GM15510 (cell line): Measurements from ENCODE around the gene PPP1R8.
A peak's percentile ranks its signal among the peaks of the same experiment; 100 is the strongest.

Source experiments
- POLR2A ChIP-seq: IDR thresholded peaks from 3 replicates; pipeline ENCODE4 v1.6.1; 2011; ENCODE audit warnings: borderline replicate concordance; ENCODE audit not compliant: insufficient read length; ENCODE audit errors: extremely low read depth

PPP1R8 gene

DNA sequence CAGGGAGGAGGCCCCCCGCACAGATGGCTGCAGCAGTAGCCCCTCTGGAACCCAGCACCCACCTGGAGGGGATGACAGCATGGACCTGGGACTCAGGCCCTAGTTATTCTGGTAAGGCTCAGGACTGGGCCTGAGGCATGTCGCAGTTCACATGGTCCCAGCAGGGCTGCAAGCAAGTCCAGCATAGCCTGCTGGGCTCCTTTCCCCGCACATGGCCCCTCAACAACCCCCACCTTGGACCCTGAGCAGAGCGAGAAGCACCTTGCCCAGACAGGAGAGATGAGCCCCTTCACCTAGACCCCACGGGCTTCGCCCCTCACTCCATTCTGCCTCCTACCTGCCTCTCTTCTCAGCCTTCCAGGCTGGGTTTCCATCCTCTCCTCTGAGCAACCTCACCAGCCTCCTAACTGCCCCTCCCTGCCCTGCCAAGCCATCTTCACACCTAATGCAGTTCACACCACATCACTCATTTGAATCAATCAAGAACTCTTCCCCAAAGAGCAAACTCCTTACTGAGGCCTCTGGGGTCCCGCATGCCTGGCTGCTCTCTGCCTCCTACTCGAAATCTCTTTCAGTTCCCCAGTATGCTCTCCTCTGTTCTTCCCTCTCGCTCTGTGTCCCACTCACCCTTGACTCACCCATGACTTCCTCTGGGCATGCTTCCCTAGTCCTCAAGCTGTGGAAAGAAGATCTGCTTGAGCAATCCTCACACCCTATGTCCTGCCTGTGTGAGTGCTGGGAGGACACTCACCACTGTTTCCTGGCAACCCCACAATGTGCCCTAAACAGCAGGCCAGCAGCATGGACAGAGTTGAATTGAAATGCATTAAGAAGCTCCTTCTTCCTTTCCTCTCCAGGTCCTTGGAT, 32.3 kb downstream of the PPP1R8 start:
- TF ChIP-seq POLR2A: no peak

- TF ChIP-seq POLR2A: no peak
These were observed 32.9 kb downstream of the PPP1R8 start for GRCh38 chr1:27863538-27863915.

GRCh38 chr1:27864264-27864895, 33.8 kb downstream of the PPP1R8 start:
- TF ChIP-seq POLR2A: no peak

GRCh38 chr1:27865821-27866220, 35.2 kb downstream of the PPP1R8 start:
- no peak for TF ChIP-seq POLR2A

- no peak for TF ChIP-seq POLR2A
These were observed 38.0 kb downstream of the PPP1R8 start for GRCh38 chr1:27868556-27868931.

DNA sequence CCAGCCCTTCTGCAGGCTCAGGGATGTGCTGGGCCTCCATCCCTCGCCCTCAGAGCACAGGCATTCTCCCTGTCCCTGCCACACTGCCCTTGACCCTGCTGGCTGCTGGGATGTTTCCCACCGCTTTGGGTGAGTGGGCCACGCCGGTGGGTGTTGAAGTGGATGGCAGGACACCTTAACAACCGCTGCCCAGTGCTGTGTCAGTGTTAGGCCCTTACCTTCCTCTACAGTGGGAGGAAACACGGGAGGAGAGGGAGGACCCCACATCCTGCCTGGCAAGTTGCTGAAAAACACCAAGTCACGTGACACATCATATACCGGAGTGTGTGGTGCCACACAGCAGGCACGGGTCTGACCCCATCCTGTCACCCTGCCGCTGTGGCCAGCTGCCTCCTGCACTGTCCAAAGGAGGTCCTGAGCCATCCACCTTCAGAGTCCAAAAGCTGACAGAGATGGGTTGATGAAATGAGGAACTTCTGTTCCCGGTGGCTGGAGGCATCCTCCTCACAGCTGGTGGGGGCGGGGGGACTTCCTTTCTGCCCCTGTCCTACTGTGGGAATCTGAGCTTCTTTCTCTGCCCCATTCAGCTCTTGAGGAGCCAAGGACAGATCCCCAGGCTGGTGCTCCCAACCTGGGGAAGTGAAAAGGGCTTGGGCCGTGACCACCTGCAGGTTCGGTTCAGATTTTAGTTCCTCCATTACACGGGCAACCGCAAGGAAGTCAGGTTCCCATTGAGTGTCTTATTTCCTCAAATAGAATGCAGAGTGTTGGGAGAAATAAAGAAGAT, 38.5 kb downstream of the PPP1R8 start:
- peak; percentile 49 for TF ChIP-seq POLR2A

DNA sequence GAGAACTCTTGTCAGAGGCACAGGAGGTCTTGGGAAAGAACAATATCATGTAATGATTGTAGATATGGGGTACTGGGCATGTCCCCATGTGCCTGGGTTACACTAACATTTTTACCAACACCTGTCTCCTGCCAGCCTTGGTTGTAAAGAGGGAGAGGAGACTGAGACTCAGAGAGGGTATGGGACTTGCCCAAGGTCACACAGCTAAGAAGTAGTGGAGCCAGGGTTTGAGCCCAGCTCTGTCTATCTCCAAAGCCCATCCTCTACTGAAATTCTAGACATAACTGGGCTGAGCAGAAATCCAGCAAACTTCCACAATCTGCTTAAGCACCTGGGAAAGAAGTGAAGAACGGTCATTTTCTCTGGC, 39.1 kb downstream of the PPP1R8 start:
- TF ChIP-seq POLR2A: no peak

DNA sequence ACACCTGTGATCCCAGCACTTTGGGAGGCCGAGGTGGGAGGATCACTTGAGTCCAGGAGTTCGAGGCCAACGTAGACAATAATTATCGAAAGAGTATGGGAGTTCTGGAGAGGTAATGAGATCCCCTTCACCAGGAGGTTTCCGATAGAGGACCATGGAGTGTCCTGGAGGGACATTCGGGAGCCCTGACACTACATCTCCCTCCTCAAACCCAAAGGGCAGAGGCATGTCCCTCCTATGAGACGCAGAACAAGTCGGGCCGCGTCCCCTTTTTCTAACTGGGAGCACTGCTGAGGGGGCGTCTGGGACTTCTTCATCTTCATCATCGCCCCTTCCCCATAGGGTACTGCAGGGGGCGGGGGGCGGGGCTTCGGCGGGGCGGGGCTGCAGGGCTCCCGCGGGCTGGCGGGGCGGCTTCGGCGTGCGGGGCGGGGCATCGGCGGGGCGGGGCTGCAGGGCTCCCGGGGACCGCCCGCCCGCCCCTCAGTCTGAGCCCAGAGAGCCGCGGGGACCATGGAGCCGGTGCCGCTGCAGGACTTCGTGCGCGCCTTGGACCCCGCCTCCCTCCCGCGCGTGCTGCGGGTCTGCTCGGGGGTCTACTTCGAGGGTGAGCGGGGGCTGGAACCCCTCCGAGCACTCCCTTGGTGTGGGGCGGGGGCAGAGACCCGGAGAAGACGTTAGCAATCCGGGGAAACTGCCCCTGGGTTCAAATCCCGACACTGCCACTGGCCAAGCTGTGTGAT, 41.6 kb downstream of the PPP1R8 start, which contains the start of gene THEMIS2:
THEMIS2 (plus strand) TSS at position 486 of the 743 bp plus-strand sequence; CDS start at position 514, 28 bp downstream.
- peak; percentile 87 for TF ChIP-seq POLR2A

DNA sequence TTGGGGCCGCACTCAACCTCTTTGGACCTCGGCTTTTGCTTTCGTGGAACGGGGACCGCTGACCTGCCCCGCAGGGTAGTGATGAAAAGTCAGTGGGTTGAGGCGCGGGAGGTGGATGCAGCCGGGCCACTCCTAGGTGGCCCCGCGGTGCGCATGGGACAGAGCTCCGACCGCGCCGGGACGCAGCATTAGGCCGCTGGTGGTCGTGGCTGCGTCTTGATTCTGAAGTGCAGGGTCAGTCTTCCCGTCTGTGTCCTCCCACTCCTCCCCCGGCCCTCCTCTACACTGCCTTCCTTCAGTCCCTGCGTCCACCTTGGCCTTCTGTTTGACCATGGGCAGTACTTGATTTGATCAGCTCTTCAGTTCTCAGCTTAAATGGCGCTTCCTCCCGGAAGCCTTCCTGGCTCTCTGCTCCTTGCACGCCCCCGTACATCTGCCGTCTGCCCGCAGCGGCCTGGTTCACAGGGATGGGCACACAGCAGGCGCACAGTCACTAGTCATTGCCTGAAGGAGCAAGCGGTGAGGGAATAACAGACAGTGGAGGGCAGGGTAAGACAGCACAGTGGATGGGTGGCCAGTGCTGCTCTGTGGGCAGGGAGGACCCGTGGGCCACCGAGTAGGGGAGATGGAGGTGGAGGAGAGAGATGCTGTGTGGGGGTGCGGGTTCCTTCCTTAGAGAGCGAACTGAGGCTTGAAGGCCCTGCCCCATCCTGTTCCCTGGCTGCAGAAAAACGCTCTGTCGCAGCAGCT, 42.4 kb downstream of the PPP1R8 start:
- TF ChIP-seq POLR2A: no peak

- no peak for TF ChIP-seq POLR2A
These were observed 43.2 kb downstream of the PPP1R8 start for GRCh38 chr1:27873671-27874384.

DNA sequence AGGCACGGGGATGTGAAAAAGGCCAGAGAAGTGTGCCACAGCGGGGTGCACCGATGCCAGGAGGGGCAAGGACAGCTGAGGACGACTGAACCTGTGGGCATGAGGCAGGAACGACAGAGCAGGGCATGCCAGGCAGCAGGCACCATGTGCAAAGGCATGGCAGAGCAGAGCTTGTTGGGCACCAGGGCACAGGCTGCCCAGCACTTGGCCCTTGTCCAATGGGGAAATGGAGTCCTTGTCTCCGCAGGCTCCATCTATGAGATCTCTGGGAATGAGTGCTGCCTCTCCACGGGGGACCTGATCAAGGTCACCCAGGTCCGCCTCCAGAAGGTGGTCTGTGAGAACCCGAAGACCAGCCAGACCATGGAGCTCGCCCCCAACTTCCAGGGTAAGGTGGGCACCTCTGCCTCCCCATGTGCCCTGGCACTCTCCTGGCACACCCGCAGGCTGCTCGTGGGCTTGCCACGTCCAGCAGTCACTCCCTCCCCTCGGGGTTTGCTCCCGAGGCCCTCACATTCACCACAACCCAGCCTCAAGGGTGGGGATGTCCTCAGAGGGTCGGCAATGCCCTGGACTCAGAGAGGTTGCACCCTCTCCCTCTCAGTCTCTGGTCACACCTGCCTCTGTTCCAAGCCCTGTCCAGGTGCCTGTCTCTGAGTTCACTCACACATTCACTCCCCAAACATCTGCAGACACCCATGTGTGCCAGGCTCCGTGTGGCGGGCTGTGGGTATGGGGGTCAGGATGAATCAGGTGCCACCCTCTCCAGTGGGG, 45.9 kb downstream of the PPP1R8 start:
- no peak for TF ChIP-seq POLR2A

- no peak for TF ChIP-seq POLR2A
These were observed 46.5 kb downstream of the PPP1R8 start for GRCh38 chr1:27877115-27877416.

DNA sequence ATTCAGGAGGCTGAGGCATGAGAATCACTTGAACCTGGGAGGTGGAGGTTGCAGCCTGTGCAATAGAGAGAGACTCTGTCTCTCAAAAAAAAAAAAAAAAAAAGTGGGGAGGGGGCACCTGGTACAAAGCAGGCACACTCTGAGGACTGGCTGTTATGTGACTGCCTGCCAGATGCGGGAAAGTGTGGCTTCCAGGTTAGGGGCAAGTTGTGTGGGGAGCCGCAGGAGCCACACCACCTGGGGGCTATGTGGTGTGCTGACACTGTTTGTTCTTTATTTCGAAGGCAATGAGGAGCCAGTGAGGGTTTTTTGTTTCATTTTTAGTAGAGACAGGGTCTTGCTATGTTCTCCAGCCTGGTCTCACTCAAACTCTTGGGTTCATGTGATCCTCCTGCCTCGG, 47.5 kb downstream of the PPP1R8 start:
- no peak for TF ChIP-seq POLR2A
